ENCODE data around the gene AP1B1. TPM values are rescaled to one million over a fixed set of nuclear protein-coding genes. Genes with fewer than 3 reads are reported as not detected.

Gene AP1B1
- total and polyA plus RNA-seq, 4 donors: 17.6 to 63.4 (median 44.0) TPM

DNA sequence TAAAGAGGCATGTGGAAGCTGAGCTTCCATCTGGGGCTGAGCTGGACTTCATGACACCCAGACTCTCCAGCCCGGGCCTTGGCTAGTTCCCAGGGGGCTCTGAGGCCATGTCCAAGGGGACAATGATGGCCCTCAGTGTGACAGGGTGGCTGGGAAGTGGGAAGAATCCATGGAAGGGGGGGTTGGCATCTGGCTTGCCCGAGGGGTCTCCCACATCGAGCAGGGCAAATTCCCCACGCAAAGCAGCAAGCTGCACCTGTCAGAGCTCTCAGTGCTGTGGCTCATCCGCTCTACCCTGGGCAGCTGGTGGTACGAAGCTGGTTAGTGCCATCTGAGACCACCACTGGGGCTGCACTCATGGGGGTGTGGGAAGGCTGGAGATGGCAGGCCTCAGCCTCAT is 9.4 kb upstream of the AP1B1 start:
- no peak overlapping the region for H3K4me3 ChIP-seq (ENCODE audit: low read depth in 1 of 3, low read length in 3 of 3)
- no peak overlapping the region for H3K9ac ChIP-seq (ENCODE audit: low read depth in 1 of 2, low read length in 2 of 2)
- H3K4me1 ChIP-seq (ENCODE audit: control insufficient read depth in 4 of 4, insufficient read depth in 4 of 4, low read length in 3 of 4): peaks cover 4 to 9% (median 8%) of the 10 kb centered on the region in 4 donors
- 92% methylated on average over 6 of the region's 6 CpGs for WGBS
- DNase-seq (ENCODE audit: low spot score): no peak
- no peaks in the 10 kb centered on the region for H3K9me3 ChIP-seq (ENCODE audit: control insufficient read depth in 4 of 4, low read length in 3 of 4)
- H3K36me3 ChIP-seq (ENCODE audit: control insufficient read depth in 4 of 4, insufficient read depth in 3 of 4, low read depth in 1 of 4, low read length in 3 of 4): no peaks in the 10 kb centered on the region
- TF ChIP-seq TAF1 (conservative IDR thresholded peaks at IDR 0.05) (no peak), FOXA1 (IDR thresholded peaks at IDR 0.05) (no peak), FOXA2 (IDR thresholded peaks at IDR 0.05) (no peak), YY1 (IDR thresholded peaks at IDR 0.05) (no peak), SP1 (IDR thresholded peaks at IDR 0.05) (no peak)
- TF ChIP-seq, protein P1, sequence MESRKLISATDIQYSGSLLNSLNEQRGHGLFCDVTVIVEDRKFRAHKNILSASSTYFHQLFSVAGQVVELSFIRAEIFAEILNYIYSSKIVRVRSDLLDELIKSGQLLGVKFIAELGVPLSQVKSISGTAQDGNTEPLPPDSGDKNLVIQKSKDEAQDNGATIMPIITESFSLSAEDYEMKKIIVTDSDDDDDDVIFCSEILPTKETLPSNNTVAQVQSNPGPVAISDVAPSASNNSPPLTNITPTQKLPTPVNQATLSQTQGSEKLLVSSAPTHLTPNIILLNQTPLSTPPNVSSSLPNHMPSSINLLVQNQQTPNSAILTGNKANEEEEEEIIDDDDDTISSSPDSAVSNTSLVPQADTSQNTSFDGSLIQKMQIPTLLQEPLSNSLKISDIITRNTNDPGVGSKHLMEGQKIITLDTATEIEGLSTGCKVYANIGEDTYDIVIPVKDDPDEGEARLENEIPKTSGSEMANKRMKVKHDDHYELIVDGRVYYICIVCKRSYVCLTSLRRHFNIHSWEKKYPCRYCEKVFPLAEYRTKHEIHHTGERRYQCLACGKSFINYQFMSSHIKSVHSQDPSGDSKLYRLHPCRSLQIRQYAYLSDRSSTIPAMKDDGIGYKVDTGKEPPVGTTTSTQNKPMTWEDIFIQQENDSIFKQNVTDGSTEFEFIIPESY (IDR thresholded peaks at IDR 0.05): no peak
- TF ChIP-seq, protein P2, sequence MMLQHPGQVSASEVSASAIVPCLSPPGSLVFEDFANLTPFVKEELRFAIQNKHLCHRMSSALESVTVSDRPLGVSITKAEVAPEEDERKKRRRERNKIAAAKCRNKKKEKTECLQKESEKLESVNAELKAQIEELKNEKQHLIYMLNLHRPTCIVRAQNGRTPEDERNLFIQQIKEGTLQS (IDR thresholded peaks at IDR 0.05): no peak
- H3K27me3 ChIP-seq (ENCODE audit: control insufficient read depth in 4 of 4, insufficient read depth in 4 of 4, low read length in 3 of 4): no peaks in the 10 kb centered on the region
- H3K27ac ChIP-seq (ENCODE audit: low read depth in 1 of 2, low read length in 2 of 2): no peak overlapping the region

DNA sequence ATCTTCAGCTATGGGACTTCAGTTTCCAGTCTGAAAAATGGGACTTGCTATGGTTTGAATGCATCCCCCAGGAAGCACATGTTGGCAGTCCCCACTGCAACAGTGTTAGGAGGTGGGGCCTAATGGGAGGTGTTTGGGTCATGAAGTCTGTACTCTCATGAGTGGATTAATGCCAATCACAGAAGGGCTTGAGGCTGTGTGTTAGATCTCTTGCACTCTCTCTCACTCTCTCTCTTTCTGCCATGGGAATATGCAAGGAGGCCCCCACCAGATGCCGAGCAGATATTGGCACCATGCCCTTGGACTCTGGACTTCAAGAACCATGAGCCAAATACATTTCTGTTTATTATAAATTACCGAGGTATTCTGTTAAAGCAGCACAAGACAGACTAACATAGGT is 7.8 kb upstream of the AP1B1 start:
- DNase-seq (ENCODE audit: low spot score): no peak
- no peak overlapping the region for H3K4me3 ChIP-seq (ENCODE audit: low read depth in 1 of 3, low read length in 3 of 3)
- H3K27me3 ChIP-seq (ENCODE audit: control insufficient read depth in 4 of 4, insufficient read depth in 4 of 4, low read length in 3 of 4): no peaks in the 10 kb centered on the region
- H3K4me1 ChIP-seq (ENCODE audit: control insufficient read depth in 4 of 4, insufficient read depth in 4 of 4, low read length in 3 of 4): peaks cover 5 to 11% (median 9%) of the 10 kb centered on the region in 4 donors
- no peaks in the 10 kb centered on the region for H3K9me3 ChIP-seq (ENCODE audit: control insufficient read depth in 4 of 4, low read length in 3 of 4)
- no peak overlapping the region for H3K27ac ChIP-seq (ENCODE audit: low read depth in 1 of 2, low read length in 2 of 2)
- H3K9ac ChIP-seq (ENCODE audit: low read depth in 1 of 2, low read length in 2 of 2): no peak overlapping the region
- no peak for TF ChIP-seq EGR1 (IDR thresholded peaks at IDR 0.05; ENCODE audit: low read depth in 2 of 2)
- TF ChIP-seq, protein P3, sequence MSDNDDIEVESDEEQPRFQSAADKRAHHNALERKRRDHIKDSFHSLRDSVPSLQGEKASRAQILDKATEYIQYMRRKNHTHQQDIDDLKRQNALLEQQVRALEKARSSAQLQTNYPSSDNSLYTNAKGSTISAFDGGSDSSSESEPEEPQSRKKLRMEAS (IDR thresholded peaks at IDR 0.05): no peak
- no peak for TF ChIP-seq FOXA2 (IDR thresholded peaks at IDR 0.05)
- no peak for TF ChIP-seq RXRA (IDR thresholded peaks at IDR 0.05)
- no peak for TF ChIP-seq HNF4A (conservative IDR thresholded peaks at IDR 0.05)
- TF ChIP-seq GABPA (IDR thresholded peaks at IDR 0.05 in 1 of 2, conservative IDR thresholded peaks at IDR 0.05 in 1 of 2): no peak
- TF ChIP-seq YY1 (IDR thresholded peaks at IDR 0.05): no peak
- TF ChIP-seq, protein P2 (IDR thresholded peaks at IDR 0.05): no peak
- no peak for TF ChIP-seq TAF1 (conservative IDR thresholded peaks at IDR 0.05)
- TF ChIP-seq, protein P4, sequence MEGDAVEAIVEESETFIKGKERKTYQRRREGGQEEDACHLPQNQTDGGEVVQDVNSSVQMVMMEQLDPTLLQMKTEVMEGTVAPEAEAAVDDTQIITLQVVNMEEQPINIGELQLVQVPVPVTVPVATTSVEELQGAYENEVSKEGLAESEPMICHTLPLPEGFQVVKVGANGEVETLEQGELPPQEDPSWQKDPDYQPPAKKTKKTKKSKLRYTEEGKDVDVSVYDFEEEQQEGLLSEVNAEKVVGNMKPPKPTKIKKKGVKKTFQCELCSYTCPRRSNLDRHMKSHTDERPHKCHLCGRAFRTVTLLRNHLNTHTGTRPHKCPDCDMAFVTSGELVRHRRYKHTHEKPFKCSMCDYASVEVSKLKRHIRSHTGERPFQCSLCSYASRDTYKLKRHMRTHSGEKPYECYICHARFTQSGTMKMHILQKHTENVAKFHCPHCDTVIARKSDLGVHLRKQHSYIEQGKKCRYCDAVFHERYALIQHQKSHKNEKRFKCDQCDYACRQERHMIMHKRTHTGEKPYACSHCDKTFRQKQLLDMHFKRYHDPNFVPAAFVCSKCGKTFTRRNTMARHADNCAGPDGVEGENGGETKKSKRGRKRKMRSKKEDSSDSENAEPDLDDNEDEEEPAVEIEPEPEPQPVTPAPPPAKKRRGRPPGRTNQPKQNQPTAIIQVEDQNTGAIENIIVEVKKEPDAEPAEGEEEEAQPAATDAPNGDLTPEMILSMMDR (IDR thresholded peaks at IDR 0.05; ENCODE audit: low read depth, low read length, missing input control): no peak
- TF ChIP-seq, protein P5, sequence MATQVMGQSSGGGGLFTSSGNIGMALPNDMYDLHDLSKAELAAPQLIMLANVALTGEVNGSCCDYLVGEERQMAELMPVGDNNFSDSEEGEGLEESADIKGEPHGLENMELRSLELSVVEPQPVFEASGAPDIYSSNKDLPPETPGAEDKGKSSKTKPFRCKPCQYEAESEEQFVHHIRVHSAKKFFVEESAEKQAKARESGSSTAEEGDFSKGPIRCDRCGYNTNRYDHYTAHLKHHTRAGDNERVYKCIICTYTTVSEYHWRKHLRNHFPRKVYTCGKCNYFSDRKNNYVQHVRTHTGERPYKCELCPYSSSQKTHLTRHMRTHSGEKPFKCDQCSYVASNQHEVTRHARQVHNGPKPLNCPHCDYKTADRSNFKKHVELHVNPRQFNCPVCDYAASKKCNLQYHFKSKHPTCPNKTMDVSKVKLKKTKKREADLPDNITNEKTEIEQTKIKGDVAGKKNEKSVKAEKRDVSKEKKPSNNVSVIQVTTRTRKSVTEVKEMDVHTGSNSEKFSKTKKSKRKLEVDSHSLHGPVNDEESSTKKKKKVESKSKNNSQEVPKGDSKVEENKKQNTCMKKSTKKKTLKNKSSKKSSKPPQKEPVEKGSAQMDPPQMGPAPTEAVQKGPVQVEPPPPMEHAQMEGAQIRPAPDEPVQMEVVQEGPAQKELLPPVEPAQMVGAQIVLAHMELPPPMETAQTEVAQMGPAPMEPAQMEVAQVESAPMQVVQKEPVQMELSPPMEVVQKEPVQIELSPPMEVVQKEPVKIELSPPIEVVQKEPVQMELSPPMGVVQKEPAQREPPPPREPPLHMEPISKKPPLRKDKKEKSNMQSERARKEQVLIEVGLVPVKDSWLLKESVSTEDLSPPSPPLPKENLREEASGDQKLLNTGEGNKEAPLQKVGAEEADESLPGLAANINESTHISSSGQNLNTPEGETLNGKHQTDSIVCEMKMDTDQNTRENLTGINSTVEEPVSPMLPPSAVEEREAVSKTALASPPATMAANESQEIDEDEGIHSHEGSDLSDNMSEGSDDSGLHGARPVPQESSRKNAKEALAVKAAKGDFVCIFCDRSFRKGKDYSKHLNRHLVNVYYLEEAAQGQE (IDR thresholded peaks at IDR 0.05): no peak
- no peak for TF ChIP-seq SP1 (IDR thresholded peaks at IDR 0.05)
- no peak for TF ChIP-seq RAD21 (IDR thresholded peaks at IDR 0.05)
- no peak for TF ChIP-seq JUND (IDR thresholded peaks at IDR 0.05)
- TF ChIP-seq NR2F2 (IDR thresholded peaks at IDR 0.05): no peak
- no peak for TF ChIP-seq FOXA1 (IDR thresholded peaks at IDR 0.05)
- TF ChIP-seq, protein P1 (IDR thresholded peaks at IDR 0.05): no peak
- TF ChIP-seq HNF4G (IDR thresholded peaks at IDR 0.05): no peak
- 34% methylated on average over 2 of the region's 2 CpGs for WGBS
- no peaks in the 10 kb centered on the region for H3K36me3 ChIP-seq (ENCODE audit: control insufficient read depth in 4 of 4, insufficient read depth in 3 of 4, low read depth in 1 of 4, low read length in 3 of 4)
